ENCODE data around the gene DLGAP1.

DNA sequence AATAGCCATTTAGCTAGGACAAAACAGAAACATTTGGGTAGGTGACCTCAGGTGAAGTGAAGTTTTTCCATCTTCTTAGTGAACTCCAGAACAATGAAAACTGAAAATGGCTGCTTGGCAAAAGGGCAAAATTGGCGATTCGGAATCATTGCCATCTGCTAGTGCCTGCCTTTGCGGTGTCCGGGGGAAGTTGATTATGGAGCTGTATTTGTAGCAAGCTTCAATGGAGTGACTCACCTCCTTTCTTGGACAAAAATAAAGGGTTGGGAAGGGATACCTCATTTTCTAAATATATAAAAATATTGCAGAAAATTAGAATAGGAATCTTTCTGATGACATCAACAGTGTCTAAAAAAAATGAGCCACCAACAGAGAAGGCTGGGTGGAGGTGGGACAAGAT, 544.6 kb downstream of the DLGAP1 start:
- TF ChIP-seq, protein P1, sequence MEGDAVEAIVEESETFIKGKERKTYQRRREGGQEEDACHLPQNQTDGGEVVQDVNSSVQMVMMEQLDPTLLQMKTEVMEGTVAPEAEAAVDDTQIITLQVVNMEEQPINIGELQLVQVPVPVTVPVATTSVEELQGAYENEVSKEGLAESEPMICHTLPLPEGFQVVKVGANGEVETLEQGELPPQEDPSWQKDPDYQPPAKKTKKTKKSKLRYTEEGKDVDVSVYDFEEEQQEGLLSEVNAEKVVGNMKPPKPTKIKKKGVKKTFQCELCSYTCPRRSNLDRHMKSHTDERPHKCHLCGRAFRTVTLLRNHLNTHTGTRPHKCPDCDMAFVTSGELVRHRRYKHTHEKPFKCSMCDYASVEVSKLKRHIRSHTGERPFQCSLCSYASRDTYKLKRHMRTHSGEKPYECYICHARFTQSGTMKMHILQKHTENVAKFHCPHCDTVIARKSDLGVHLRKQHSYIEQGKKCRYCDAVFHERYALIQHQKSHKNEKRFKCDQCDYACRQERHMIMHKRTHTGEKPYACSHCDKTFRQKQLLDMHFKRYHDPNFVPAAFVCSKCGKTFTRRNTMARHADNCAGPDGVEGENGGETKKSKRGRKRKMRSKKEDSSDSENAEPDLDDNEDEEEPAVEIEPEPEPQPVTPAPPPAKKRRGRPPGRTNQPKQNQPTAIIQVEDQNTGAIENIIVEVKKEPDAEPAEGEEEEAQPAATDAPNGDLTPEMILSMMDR (IDR thresholded peaks at IDR 0.05): no peak
- TF ChIP-seq EZH2 (IDR thresholded peaks at IDR 0.05; ENCODE audit: borderline replicate concordance, insufficient read depth, low read depth, low read length, poor library complexity, severe bottlenecking): no peak
